IMR-90 (cell line): ENCODE data around the gene DSCAM. TPM values are rescaled to one million over a fixed set of nuclear protein-coding genes. Genes with fewer than 3 reads are reported as not detected.

Experiments used
- ATAC-seq: fragments of 200-7000 bp; cut with Tn5 transposase; 2 replicates; pipeline ENCODE4 v1.9.1; 2020; ENCODE audit warnings: low read depth, mild to moderate bottlenecking, moderate library complexity
- BruUV-seq: library from RNA; stranded (reverse); fragments of 400-500 nt; replicated peaks from 2 replicates; lab custom pipeline; 2021; lab: Mats Ljungman, UMichigan
- CTCF ChIA-PET: fragments of 300-600 bp; formaldehyde crosslinking; extraction: SDS; loops from one replicate; lab custom pipeline; 2021; ENCODE audit warnings: antibody characterized with exemption; lab: Yijun Ruan, JAX
- POLR2A ChIA-PET: fragments of 300-600 bp; sonication (Branson Sonifier 250); formaldehyde crosslinking; loops from one replicate; lab custom pipeline; 2022; ENCODE audit warnings: antibody characterized with exemption; ENCODE audit not compliant: unreplicated experiment; lab: Charles Lee
- DNase-seq: peaks from one replicate; pipeline ENCODE4 v3.0.0; 2013
- H2AFZ ChIP-seq: replicated peaks from 2 replicates; pipeline ENCODE3; 2013; ENCODE audit warnings: low read length, mild to moderate bottlenecking; ENCODE audit not compliant: poor library complexity
- H2AK5ac ChIP-seq: 2 replicates; pipeline ENCODE4 v1.6.1; 2013; ENCODE audit warnings: low read depth, low read length, inconsistent platforms
- H2AK9ac ChIP-seq: replicated peaks from 2 replicates; pipeline ENCODE3; 2013; ENCODE audit warnings: mild to moderate bottlenecking, low read depth, low read length, moderate library complexity; ENCODE audit not compliant: poor library complexity
- H2BK120ac ChIP-seq: 2 replicates; pipeline ENCODE4 v1.6.1; 2013; ENCODE audit warnings: low read depth, low read length, inconsistent platforms
- H2BK15ac ChIP-seq: 3 replicates; pipeline ENCODE4 v1.6.1; 2013; ENCODE audit warnings: low read depth, low read length, inconsistent platforms
- H2BK20ac ChIP-seq: 2 replicates; pipeline ENCODE4 v1.6.1; 2013; ENCODE audit warnings: low read depth, mild to moderate bottlenecking, inconsistent platforms, low read length, moderate library complexity
- H2BK5ac ChIP-seq: 2 replicates; pipeline ENCODE4 v1.6.1; 2013; ENCODE audit warnings: mild to moderate bottlenecking, low read depth, low read length, inconsistent platforms; ENCODE audit not compliant: poor library complexity, severe bottlenecking
- H3K14ac ChIP-seq: replicated peaks from 2 replicates; pipeline ENCODE4 v1.6.1; 2013; ENCODE audit warnings: low read depth, low read length, inconsistent platforms
- H3K18ac ChIP-seq: 2 replicates; pipeline ENCODE4 v1.6.1; 2013; ENCODE audit warnings: low read depth, low read length, control low read depth
- H3K23ac ChIP-seq: 2 replicates; pipeline ENCODE4 v1.6.1; 2013; ENCODE audit warnings: low read depth, low read length, inconsistent platforms
- H3K27ac ChIP-seq: 2 replicates; pipeline ENCODE4 v1.5.1; 2013; ENCODE audit warnings: mild to moderate bottlenecking, control low read depth, low read length; ENCODE audit not compliant: insufficient read depth
- H3K27me3 ChIP-seq: 2 replicates; pipeline ENCODE4 v1.6.1; 2013; ENCODE audit warnings: low read length; ENCODE audit not compliant: control insufficient read depth, insufficient read depth
- H3K36me3 ChIP-seq: 2 replicates; pipeline ENCODE4 v1.6.1; 2013; ENCODE audit warnings: low read length, mixed read lengths; ENCODE audit not compliant: control insufficient read depth, insufficient read depth
- H3K4ac ChIP-seq: 2 replicates; pipeline ENCODE4 v1.6.1; 2013; ENCODE audit warnings: low read depth, low read length, inconsistent platforms
- H3K4me1 ChIP-seq: 2 replicates; pipeline ENCODE4 v1.6.1; 2013; ENCODE audit warnings: low read length, mixed read lengths; ENCODE audit not compliant: control insufficient read depth, insufficient read depth
- H3K4me2 ChIP-seq: 2 replicates; pipeline ENCODE4 v1.6.1; 2013; ENCODE audit warnings: low read depth, mild to moderate bottlenecking, control low read depth, low read length, moderate library complexity
- H3K4me3 ChIP-seq: 2 replicates; pipeline ENCODE4 v1.5.1; 2013; ENCODE audit warnings: low read depth, mild to moderate bottlenecking, control low read depth, low read length, moderate library complexity; ENCODE audit not compliant: insufficient read depth
- H3K56ac ChIP-seq: 2 replicates; pipeline ENCODE4 v1.6.1; 2013; ENCODE audit warnings: low read length, inconsistent platforms; ENCODE audit not compliant: insufficient read depth; ENCODE audit errors: extremely low read depth
- H3K79me1 ChIP-seq, 2 experiments: 2 replicates each; pipeline ENCODE4 v1.6.1; 2013; ENCODE audit warnings: low read length in 2 of 2, inconsistent platforms in 1 of 2, low read depth in 1 of 2
- H3K9ac ChIP-seq: 2 replicates; pipeline ENCODE4 v1.6.1; 2013; ENCODE audit warnings: low read depth, low read length, control low read depth
- H3K9me1 ChIP-seq: 2 replicates; pipeline ENCODE4 v1.6.1; 2013; ENCODE audit warnings: low read length, inconsistent platforms; ENCODE audit not compliant: insufficient read depth
- H3K9me3 ChIP-seq: 2 replicates; pipeline ENCODE4 v1.6.1; 2013; ENCODE audit warnings: low read length; ENCODE audit not compliant: control insufficient read depth, insufficient read depth
- H4K20me1 ChIP-seq: 2 replicates; pipeline ENCODE4 v1.6.1; 2013; ENCODE audit warnings: low read length, inconsistent platforms; ENCODE audit not compliant: insufficient read depth
- H4K5ac ChIP-seq: 2 replicates; pipeline ENCODE4 v1.6.1; 2013; ENCODE audit warnings: mild to moderate bottlenecking, low read depth, low read length, control low read depth
- H4K8ac ChIP-seq, 2 experiments: 2 replicates each; pipeline ENCODE4 v1.6.1; 2013; ENCODE audit warnings: low read depth in 2 of 2, low read length in 2 of 2, control low read depth in 1 of 2, inconsistent platforms in 1 of 2
- H4K91ac ChIP-seq: 2 replicates; pipeline ENCODE4 v1.6.1; 2013; ENCODE audit warnings: low read depth, low read length, inconsistent platforms; ENCODE audit not compliant: insufficient read depth
- BHLHE40 ChIP-seq: fragments of 150-350 bp; IDR thresholded peaks from 2 replicates; pipeline ENCODE4 v1.6.1; 2016; ENCODE audit warnings: mild to moderate bottlenecking, low read depth, low read length
- ELK1 ChIP-seq: fragments of 150-350 bp; IDR thresholded peaks from 2 replicates; pipeline ENCODE4 v1.6.1; 2016; ENCODE audit warnings: low read depth, mild to moderate bottlenecking, low read length, moderate library complexity, borderline replicate concordance
- MAFK ChIP-seq: IDR thresholded peaks from 2 replicates; pipeline ENCODE4 v1.6.1; 2012; ENCODE audit warnings: low read depth, low read length, improper control_type of control experiment
- MAZ ChIP-seq: IDR thresholded peaks from 2 replicates; pipeline ENCODE4 v1.6.1; 2012; ENCODE audit warnings: low read depth, mild to moderate bottlenecking, low read length, improper control_type of control experiment, moderate library complexity, borderline replicate concordance
- MXI1 ChIP-seq: IDR thresholded peaks from 2 replicates; pipeline ENCODE4 v1.6.1; 2012; ENCODE audit warnings: low read depth, mild to moderate bottlenecking, low read length, moderate library complexity, borderline replicate concordance
- NFE2L2 ChIP-seq: fragments of 150-350 bp; IDR thresholded peaks from 2 replicates; pipeline ENCODE4 v1.6.1; 2016; ENCODE audit warnings: low read depth, mild to moderate bottlenecking, low read length
- POLR2A ChIP-seq: IDR thresholded peaks from 2 replicates; pipeline ENCODE4 v1.6.1; 2012; ENCODE audit warnings: mild to moderate bottlenecking, low read depth, low read length
- RAD21 ChIP-seq: IDR thresholded peaks from 2 replicates; pipeline ENCODE4 v1.6.1; 2012; ENCODE audit warnings: low read length, improper control_type of control experiment
- RCOR1 ChIP-seq: IDR thresholded peaks from 2 replicates; pipeline ENCODE4 v1.6.1; 2012; ENCODE audit warnings: mild to moderate bottlenecking, low read length, improper control_type of control experiment; ENCODE audit not compliant: insufficient replicate concordance
- RFX5 ChIP-seq: IDR thresholded peaks from 2 replicates; pipeline ENCODE4 v1.8.0; 2012; ENCODE audit warnings: low read depth, mild to moderate bottlenecking, low read length, moderate library complexity
- SMC3 ChIP-seq: fragments of 150-350 bp; IDR thresholded peaks from 2 replicates; pipeline ENCODE4 v1.6.1; 2016; ENCODE audit warnings: low read depth, mild to moderate bottlenecking, antibody characterized with exemption, low read length, moderate library complexity
- WGBS, 2 experiments: methylation state at CpG; one replicate each; pipeline versions ENCODE4 v1.1.5 to v1.1.7; 2013; ENCODE audit warnings: missing lambda C conversion rate in 2 of 2; ENCODE audit not compliant: insufficient read length in 1 of 2; ENCODE audit errors: extremely low coverage in 2 of 2; 5-methylcytosine and 5-hydroxymethylcytosine counted together
- dilution Hi-C: fragments of 300-500 bp; cut with HindIII; formaldehyde crosslinking; loops from one replicate; pipeline ENCODE4 v1.14.3; 2018; ENCODE audit warnings: low sequenced_read_pairs; ENCODE audit not compliant: unreplicated experiment
- in situ Hi-C: fragments of 300-500 bp; cut with MboI; formaldehyde crosslinking; loops from 3 replicates; pipeline ENCODE4 v1.14.3; 2019; ENCODE audit warnings: low sequenced_read_pairs, inconsistent platforms, mixed read lengths
- intact Hi-C: fragments of 100-400 bp; cut with micrococcal nuclease; formaldehyde crosslinking; loops from 2 replicates; pipeline ENCODE4 v1.10.0; 2022
- polyA plus RNA-seq, 3 experiments: library from polyadenylated mRNA; depleted of rRNA; stranded (reverse); fragments of >200 nt; gene quantifications; 2 replicates each; pipeline ENCODE4 v1.2.3, GENCODE V29; 2012; ENCODE audit warnings: low replicate concordance in 1 of 3
- total RNA-seq: library from RNA; depleted of rRNA; stranded (reverse); fragments of >200 nt; gene quantifications from 2 replicates; pipeline ENCODE4 v1.2.3, GENCODE V29; 2012

DSCAM gene
- total and polyA plus RNA-seq, 2 of the 4 experiments (the other 2 are of a cell fraction) = under 0.01 to 0.02 TPM

GRCh38 chr21:40675017-40675416, 171.9 kb downstream of the DSCAM start:
- no peak overlapping the region for H4K5ac ChIP-seq
- H4K8ac ChIP-seq = no peak overlapping the region
- ChIA-PET POLR2A (no interaction called here), CTCF (no interaction called here)
- no TSS peak for BruUV-seq
- in situ Hi-C loops (no loop called here), intact Hi-C loops (no loop called here), dilution Hi-C loops (no loop called here)
- no peak overlapping the region for H3K27ac ChIP-seq
- 0% methylated on average over 1 of the region's 8 CpGs; no CpG with 5 or more reads in 1 of the 2 experiments for WGBS, 2 experiments
- no peak overlapping the region for H3K9ac ChIP-seq
- H2BK20ac ChIP-seq = no peak overlapping the region
- no peaks in the 10 kb centered on the region for H3K27me3 ChIP-seq
- H3K14ac ChIP-seq = no peak overlapping the region
- H2BK5ac ChIP-seq = no peak overlapping the region
- TF ChIP-seq BHLHE40 (no peak), POLR2A (no peak), MAZ (no peak), RCOR1 (no peak), ELK1 (no peak), SMC3 (no peak), MAFK (no peak), RAD21 (no peak), NFE2L2 (no peak), MXI1 (no peak), RFX5 (no peak)
- H2AK9ac ChIP-seq = no peak overlapping the region
- no peak overlapping the region for H3K4me2 ChIP-seq
- H3K4ac ChIP-seq = no peak overlapping the region
- H3K23ac ChIP-seq = no peak overlapping the region
- H2AFZ ChIP-seq = no peak overlapping the region
- H2AK5ac ChIP-seq = no peak overlapping the region
- no peak overlapping the region for H2BK15ac ChIP-seq
- H3K9me3 ChIP-seq = peaks cover 10% of the 10 kb centered on the region
- no peaks in the 10 kb centered on the region for H3K9me1 ChIP-seq
- no peak for ATAC-seq
- H4K91ac ChIP-seq = no peak overlapping the region
- no peak overlapping the region for H3K56ac ChIP-seq
- no peak for DNase-seq
- H3K36me3 ChIP-seq = no peaks in the 10 kb centered on the region
- no peaks in the 10 kb centered on the region for H3K4me1 ChIP-seq
- no peaks in the 10 kb centered on the region for H3K79me1 ChIP-seq
- no peak overlapping the region for H2BK120ac ChIP-seq
- no peak overlapping the region for H3K18ac ChIP-seq
- H4K20me1 ChIP-seq = no peaks in the 10 kb centered on the region
- no peak overlapping the region for H3K4me3 ChIP-seq
